HG03442 (cell line): ENCODE results near the gene ARHGEF17.

Source experiments
- ATAC-seq: cut with Tn5 transposase; IDR thresholded peaks from one replicate; pipeline ENCODE4 v1.9.1; 2021; ENCODE audit warnings: mild to moderate bottlenecking, moderate library complexity; ENCODE audit not compliant: unreplicated experiment

The ARHGEF17 gene

GRCh38 chr11:73327812-73328364 lies 19.8 kb downstream of the ARHGEF17 start:
- ATAC-seq = no peak

GRCh38 chr11:73330569-73331093 lies 22.6 kb downstream of the ARHGEF17 start:
- ATAC-seq = no peak

DNA sequence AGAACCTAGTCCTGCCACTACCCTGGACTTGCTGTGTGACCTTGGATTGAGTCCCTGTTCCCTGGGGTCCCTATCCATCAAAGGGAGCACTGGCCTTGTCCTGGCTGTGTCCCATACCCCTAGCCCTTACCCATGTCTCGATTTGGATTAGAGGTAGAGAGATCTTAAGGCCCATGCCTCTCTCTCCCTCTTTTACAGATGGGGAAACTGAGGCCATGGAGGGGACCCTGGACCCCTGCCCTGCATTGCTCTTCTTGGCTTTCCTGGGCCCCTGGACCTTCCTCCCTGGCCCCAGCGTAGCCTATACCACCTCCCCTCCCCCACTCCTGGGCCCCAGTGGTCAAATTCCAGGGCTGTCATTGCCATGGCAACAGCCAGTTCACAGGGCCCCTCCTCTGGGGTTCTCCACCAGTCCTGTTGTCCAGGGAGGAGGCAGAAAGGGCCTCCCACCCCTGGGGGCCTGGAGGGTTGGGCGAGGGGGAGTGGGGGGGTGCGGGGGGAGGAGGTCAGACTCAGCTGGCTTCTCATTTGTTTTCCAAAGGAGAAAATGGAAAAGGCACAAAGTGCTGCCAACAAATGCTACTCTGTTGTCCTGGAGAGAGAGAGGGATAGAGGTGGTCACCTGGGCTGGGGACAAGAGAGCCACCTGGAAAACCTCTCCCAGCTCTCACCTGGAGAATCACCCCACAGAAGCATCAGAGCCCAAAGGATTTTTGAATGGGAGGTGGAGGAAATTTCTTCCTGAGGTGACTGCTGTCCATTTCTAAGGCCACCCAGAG lies 23.3 kb downstream of the ARHGEF17 start:
- no peak for ATAC-seq

DNA sequence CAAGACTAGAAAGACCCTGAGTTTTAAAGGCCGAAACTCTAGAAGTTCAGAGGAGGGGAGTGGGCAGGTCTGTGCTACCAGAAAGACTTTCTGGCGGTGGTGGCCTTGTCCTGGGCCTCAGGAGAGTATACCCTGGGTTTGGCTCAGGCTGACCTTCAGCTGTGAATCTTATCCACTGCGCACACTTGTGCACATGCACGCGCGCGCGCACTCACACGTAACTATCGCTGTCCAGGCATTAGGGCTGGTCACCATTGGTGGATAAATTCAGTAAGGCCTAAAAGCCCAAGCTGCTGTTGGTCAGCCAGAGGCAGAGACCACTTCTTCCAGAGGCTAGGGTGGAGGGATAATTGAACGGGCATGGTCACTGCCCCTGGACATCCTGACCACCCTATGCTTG lies 25.1 kb downstream of the ARHGEF17 start:
- no peak for ATAC-seq

- ATAC-seq = no peak
These were observed 25.7 kb downstream of the ARHGEF17 start for GRCh38 chr11:73333640-73334383.

DNA sequence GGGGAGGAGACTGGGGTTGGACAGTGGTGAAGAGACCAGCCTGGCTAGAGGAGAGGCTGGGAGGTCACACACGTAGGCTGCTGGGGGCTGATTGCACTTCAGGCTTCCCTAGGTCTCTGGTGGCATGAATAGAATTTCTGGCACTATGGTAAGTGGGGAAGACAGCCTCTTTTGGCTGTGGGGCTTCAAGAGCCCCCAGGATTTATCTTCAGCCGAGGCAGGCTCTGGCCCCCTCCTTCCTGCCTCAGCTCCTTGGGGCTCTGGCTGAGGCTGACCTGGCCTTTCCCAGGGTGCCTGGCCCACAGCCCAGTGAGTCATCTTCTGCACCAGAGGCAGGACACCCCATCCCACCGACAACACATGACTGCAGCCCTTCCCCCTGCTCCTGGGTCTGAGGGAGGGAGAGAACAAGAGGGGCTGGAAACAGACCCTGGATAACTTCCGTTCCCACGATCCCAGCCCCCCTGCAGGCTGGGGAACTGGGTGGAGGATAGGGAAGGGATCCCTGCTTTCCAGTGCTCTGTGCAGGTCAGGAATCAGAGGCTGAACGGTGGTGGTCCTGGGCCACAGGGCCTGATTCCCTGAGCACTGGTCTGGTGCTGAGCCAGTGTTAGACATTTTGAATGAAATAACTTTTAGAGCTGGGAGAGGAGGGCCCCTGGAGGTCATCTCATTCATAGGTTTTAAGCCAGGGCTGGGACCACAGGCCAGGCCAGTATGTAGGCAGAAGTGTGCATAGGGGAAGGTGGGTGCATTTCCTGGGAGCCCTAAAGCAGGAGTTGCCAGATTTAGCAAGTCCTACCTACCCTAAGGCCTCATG lies 26.5 kb downstream of the ARHGEF17 start:
- ATAC-seq = no peak

DNA sequence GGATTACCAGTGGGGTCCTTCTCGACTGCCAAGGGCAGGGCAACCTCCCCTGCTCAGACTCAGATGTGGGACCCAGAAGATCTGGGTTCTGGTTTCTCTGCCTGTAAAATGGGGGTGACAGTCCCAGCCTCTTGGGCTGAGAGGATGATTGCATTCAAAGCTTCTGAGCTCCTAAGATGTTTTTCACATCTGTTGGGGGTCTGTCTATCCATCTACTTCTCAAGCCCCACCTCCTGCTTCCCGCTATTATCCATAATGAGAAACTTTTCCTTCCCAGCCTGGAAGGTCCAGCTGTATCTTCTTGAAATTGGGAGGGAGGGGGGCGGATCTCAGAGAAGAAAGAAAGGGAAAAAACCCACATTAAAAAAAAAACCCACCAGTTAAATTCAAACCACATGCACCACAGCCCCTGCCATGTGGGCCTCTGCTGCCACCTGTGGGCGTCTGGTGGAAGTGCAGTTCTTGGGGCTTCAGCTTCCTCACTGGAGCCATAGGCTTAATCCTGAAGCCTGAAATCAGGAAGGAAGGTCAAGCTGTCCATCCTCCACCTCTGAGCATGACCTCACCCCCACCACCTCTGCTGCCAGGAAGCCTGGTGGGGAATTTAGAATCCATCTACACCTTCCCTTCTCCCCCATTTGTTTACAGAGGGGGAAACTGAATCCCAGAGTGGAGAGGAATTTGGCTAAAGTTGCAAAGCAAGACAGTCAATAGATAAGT lies 27.3 kb downstream of the ARHGEF17 start:
- ATAC-seq = no peak

GRCh38 chr11:73337846-73338245 lies 29.8 kb downstream of the ARHGEF17 start:
- no peak for ATAC-seq

DNA sequence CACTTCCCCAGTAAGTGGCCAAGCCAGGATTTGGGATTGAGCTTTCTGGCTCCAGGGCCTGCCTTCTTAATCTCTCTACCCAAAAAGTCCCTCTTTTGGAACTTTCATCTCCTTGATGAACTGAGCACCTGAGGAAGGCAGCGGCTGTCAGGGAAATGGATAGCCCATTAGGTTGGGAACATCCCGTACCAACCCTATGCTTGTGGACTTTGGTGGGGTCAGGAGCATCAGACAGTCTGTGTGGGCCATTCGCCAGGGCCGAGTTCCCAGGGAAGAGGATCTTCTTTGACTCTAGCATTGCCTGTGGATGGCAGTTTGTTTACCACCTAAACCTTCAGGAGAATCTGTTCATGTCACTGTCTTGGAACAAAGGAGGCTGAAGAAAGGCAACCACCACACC lies 30.2 kb downstream of the ARHGEF17 start:
- ATAC-seq = no peak

GRCh38 chr11:73340164-73340563 lies 32.1 kb downstream of the ARHGEF17 start:
- no peak for ATAC-seq

- no peak for ATAC-seq
These were observed 34.6 kb downstream of the ARHGEF17 start for GRCh38 chr11:73342633-73343032.

GRCh38 chr11:73343076-73343873 lies 35.2 kb downstream of the ARHGEF17 start:
- no peak for ATAC-seq

DNA sequence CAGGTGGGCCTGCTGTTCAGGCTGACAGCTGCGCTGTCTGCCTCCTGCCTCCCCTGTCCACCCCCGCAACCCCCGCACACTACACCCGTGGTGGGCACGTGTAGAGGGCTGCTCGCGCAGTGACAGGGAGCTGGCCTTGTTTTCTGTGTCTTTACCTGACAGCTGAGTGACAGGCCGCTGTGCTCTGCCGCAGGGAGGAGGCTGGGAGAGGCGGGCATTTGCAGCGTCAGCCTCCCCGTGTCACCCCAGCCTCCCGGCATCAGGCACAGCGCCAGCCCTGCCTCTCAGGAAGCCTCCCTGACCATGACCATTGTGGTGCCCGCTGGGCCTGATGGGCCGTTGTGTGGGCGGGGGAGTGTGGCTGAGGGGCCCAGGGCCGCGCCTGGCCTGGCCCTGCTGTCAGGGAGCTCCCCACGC lies 36.1 kb downstream of the ARHGEF17 start:
- ATAC-seq = no peak

- no peak for ATAC-seq
These were observed 37.5 kb downstream of the ARHGEF17 start for GRCh38 chr11:73345481-73346160.

DNA sequence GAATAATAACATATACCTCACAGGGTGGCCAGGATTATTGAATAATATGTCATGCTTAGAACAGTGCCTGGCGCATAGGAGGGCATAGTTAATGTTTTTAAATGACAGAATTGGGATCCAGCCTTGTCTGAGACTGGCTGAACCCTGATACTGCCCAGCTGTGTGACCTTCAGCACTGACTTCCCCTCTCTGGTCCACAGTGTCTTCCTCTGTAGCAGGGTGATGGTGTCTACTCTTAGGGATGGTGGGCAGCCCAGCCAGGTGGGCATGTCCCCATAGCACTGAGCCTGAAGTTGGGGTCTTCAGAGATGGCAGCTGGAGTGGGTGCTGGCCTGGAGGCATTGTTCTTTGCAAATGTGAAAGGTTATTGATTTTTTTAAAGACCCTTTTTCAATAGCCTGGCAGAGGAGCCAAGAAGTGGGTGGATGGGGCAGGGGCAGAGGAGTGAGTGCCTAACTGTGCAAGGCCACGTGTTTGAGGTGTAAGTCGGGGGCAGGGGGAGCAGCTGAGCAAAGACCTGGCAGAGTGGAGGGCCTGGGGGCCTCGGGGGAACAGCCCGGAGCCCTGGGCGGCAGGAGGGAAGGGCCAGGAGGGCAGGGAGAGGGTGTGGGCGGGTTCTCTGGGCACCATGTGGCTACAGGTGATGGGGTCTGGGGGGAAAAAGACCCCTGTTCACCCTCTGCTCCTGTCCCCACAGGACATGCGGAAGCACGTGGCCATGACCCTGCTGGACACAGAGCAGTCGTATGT lies 38.3 kb downstream of the ARHGEF17 start:
- ATAC-seq = no peak

DNA sequence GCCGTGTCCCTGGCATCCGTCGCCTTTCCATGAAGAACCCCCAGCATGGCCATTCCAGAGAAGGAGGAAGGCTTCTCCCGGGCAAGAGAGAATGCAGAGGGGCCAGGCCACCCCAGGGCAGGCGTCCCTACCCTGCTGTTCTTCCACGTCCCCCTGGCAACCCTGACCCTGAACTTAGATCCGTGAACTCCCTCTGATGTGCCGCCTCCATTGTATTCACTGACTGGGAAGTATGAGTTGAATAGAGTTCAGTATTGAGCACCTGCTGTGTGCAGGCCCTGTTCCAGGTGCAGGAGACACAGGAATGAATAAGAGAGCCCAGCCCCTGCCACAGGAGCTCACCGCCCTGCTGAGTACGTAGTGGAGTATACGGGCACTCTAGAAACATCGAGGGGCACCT lies 39.0 kb downstream of the ARHGEF17 start:
- no peak for ATAC-seq

DNA sequence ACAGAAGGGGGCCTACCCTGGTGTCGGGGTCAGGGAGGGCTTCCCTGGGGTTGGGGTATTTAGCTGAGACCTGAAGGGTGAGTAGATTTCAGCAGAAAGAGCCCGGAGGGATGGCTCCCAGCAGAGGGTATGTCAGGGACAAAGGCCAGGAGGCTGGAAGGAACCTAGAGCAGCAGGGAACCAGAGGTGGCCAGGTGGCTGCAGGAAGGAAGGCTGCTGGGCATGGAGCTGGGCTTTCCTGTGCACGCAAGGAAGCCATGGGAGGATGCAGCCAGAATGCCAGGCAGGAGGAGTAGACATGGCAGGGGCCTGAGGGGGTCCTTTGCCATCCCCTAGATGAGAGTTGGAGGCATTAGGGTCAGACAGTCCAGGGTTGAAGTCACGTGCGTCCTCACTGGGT lies 40.8 kb downstream of the ARHGEF17 start:
- ATAC-seq = no peak

- no peak for ATAC-seq
These were observed 41.6 kb downstream of the ARHGEF17 start for GRCh38 chr11:73349633-73350032.
